OCI-LY1 (cell line): ENCODE results near the gene JMJD1C.

Experiments used
- CTCF ChIP-seq: fragments of 200-600 bp; sonication (generic), shearing (Covaris generic); IDR thresholded peaks from 2 replicates; pipeline ENCODE4 v1.5.1; 2017; ENCODE audit warnings: mild to moderate bottlenecking, antibody characterized with exemption, low read length, moderate library complexity, mixed read lengths
- EZH2 ChIP-seq: fragments of 200-600 bp; sonication (generic), shearing (Covaris generic); IDR thresholded peaks from 2 replicates; pipeline ENCODE4 v1.8.0; 2017; ENCODE audit warnings: borderline replicate concordance, mixed run types, mild to moderate bottlenecking, antibody characterized with exemption, low read length, moderate library complexity, mixed read lengths

DNA sequence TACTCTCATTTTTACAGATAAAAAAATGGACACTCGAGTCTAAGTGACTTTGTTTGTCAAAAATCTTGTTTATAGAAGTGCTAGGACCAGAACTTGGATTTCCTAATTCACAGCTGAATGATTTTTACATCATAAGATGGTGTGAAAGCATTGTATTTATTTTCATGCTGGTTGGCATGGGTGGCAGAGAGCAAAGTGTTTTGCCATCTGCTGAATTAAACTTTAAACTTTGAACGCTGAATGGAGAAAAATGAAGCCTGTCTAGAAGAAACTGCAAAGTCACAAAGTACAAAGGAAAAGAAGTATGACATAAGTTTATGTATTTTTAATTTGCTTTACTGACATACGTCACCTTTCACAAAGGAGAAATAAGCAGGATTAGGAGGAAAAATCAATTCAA, 190.7 kb downstream of the JMJD1C start:
- no peak for TF ChIP-seq CTCF
- TF ChIP-seq EZH2, result no peak
